ENCODE measurements around the gene EIPR1.
A peak's percentile ranks its signal among the peaks of the same experiment; 100 is the strongest.

Gene EIPR1

DNA sequence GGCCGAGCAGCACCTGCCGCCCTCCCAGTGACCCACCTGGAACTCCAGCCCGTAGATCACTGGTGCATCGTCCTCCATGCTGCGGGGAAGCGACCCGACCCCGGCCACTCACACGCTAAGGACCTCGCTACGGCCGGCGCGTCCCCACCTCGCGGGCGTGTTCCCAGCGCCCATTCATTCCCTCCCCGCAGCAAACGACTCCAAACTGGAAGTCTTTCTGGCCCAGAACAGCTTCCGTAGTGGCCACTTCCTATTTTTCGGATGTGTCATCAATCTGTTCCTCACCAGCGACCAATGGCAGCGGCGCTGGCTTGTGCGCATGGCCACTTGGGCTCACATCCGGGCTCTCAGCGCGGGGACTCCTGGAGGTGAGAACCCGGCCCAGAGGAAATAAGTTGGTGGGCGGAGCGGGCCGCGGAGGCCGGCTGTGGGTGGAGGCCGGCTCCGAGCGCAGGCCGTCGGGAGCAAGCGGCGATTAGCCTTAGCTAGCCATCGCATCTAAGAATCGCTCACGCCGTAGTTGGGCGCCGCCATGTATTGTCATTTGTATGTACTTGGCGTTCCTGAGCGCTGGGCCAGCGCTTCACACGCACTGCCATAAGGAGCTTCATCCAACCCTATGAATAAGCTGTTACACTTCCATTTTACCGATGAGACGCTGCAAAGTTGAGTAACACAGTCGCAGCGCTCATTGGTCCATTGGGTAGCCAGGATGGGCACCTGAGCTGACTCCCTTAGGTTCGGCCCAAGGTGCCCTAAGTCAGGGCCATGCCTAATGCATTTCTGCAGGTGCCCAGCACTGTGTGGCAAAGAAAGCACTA is at the start of gene EIPR1:
EIPR1 (minus strand) TSS at position 207 of the 821 bp plus-strand sequence; CDS start at position 78, 129 bp downstream.
- DNase-seq (ENCODE audit: low read depth in 2 of 2), result peak; percentile 87 to 89

DNA sequence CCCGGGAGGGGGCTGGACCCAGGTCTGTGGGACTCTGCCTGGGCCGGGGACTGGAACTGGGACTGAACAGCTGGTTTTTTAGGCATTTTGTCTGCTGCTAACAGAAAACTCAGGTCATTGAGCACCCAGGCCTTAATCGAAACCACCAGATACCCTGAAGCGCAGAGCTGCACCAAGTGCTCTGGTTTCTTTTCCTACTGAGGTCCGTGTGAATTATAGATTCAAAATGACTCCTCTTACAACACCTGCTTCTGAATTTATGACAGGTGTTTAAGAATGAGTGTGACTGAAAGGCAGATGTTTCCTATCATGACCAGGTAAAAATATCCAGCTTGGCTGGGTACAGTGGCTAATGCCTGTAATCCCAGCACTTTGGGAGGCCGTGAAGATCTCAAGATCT is 49.7 kb upstream of the EIPR1 start:
- no peak for DNase-seq (ENCODE audit: low read depth in 2 of 2)

DNA sequence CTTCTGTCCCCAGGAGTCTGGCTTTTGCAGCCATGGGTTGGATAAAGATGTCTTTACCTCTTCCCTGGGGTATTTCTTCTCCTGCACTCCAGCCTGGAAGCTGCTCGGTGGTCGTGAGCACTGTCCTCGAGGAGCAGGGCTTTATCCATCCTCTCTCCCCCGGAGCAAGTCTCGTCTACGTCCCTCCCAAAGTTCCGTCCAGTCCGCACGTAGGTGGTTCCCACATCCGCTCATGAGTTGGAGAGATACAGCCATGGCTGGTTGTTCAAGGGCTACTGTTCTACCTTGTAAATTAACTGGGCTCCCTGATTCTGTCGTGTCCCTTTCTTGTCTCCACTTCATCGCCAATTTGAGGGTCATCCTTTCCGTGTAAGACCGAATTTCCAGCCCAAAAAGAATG is 49.0 kb upstream of the EIPR1 start:
- no peak for DNase-seq (ENCODE audit: low read depth in 2 of 2)

DNA sequence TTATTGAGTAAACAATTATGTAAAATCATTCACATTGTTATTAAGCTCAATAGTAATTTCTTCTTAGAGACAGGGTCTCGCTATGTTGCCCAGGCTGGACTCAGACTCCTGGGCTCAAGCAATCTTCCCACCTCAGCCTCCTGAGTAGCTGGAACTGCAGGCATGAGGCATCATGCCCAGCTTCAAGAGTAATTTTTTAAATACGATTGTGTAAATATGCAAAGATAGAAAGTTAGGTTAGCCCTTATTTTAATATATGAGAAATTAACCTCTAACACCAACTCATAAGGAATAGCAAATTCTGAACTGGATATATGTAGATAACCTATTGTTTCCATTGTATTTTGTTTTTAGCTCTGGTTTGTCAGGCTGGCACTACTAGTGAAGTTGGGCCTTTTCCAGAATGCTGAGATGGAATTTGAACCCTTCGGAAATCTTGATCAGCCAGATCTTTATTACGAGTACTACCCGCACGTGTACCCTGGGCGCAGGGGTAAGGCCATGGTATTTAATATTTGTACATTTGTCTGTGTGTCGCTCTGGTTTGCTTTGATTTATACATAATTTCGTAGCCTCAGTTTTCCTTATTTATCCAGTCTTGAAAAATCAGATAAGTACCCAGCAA is 46.7 kb upstream of the EIPR1 start:
- no peak for DNase-seq (ENCODE audit: low read depth in 2 of 2)

DNA sequence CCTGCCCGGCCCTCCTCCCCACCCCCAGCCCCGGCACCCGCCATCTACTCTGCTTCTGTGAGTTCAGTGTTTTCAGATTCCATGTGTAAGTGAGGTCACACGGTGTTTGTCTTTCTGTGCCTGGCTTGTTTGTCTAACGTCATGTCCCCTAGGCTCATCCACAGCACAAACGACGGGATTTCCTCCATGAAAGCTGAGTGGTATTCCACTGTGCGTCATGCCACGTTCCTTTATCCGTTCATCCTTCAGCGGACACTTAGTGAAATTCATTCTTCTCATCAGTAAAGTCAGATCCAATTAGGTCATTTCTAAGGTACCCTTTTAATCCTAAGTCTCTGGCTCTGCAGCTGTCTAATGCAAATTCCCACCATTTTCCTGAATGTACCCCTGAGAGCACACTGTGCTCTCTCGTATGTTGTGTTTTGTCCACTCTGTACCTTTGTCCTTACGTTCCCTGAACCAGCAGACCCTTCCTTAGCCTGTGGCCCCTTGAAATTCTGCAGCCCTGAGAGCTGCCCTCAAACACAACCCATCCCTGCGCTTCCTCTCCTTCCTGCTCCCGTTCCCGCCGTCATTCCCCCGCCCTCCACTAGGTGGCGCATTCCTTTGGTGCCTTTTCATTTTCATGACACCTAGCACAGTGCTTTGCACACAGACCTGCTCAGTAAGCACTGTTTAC is 46.0 kb upstream of the EIPR1 start:
- peak; percentile 73 to 76 for DNase-seq (ENCODE audit: low read depth in 2 of 2)

DNA sequence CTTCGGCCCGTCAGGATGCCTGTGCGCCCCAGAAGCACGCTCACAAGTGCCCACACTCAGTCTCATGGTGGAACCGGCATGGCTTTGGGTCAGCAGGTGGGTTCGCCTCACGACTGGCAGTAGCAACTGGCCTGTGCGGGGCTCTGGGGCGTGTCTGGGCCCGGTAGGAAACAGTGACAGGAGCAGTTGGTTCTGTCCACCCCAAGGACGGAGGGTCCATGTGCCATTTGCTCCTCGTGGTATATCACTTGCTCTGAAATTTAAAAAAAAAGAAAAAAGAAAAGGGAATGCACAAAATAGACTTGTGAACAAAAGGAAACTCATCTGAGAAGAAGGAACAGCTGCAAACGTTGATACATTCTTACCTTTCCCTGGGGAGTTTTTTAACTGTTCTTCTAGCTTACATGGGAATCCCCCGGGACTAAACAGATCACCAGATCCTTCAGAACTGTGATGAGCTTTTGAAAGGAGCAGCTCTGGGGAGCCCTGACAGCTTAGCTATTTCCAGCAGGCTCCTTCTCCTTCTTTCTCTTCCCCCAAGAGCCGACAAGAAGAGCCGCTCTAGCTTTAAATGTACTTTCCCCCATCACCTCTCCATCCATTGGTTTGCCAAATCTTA is 44.7 kb upstream of the EIPR1 start:
- DNase-seq (ENCODE audit: low read depth in 2 of 2), result no peak

DNA sequence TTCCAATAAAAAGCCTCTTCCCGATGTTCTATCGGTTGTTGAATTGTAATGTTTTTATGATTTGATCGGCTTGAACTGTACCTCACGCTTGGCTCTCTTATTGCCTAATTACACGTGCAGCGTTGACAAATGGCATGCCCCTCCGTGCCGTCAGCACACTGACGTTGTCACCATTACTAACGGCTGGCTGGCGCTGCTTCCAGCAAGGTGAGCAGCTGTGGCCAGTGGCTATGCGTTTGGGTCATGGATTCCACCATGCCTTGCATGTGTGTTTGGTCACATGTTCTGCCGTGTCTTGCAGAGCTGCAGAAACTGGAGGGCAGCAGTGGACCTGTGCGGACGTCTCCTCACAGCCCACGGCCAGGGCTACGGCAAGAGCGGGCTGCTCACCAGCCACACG is 44.0 kb upstream of the EIPR1 start:
- DNase-seq (ENCODE audit: low read depth in 2 of 2), result no peak

DNA sequence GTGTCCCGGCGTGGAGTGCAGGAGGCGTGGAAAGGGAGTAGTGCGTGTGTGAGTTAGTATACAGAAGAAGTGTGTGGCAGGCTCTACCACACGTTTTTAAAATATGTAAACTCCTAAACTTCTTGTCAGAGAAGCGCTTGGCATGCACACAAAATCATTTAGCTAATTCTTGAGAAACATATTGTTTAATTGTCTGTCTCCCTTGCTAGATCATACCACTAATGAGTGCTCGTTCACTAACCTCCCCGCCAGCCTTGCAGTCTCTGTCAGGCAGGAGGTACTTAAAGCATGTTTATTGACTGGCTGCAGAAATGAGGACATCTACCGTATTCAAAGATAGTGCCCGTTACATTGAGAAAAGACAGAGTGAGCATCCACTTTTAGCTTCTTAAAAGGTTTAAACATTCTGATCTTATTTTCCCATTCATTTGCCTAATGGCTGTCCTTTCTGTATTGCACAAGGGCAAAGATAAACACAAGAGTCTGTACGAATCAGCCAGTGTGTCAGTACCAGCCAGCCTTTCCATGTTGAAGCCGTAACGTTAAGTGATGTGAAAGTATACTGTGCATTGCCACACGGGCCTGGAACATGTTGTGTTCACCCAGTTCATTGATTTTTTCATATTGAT is 43.3 kb upstream of the EIPR1 start:
- DNase-seq (ENCODE audit: low read depth in 2 of 2), result no peak

DNA sequence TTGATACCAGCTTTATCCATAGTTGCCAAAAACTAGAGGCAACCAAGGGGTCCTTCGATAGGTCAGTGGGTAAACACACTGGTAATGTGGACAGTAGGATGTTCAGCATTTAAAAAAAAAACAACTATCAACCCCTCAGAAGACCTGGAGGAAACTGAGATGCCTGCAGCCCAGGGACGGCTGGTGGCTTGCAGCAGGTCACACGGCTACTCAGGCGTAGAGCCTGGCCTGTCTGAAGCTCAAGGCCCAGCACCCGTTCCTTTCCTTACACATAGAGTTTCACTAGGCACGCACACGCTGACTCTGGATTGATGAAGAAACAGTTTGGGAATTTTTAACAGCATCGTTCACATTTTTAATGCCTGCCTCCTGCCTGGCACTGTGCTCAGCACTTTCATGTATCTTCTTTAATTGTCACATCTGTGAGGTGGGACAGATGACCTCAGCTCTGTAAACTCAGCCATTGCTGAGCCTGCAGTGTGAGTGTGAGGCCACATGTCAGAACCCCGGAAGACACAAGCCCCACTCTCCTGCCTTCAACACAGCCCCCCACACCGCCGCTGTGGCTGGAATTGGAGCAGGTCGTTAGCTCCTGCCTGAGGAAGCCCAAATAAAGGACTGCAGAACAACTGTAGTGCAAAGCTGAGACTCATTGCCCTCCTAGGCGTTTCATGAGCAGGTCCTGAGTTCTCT is 42.6 kb upstream of the EIPR1 start:
- no peak for DNase-seq (ENCODE audit: low read depth in 2 of 2)

DNA sequence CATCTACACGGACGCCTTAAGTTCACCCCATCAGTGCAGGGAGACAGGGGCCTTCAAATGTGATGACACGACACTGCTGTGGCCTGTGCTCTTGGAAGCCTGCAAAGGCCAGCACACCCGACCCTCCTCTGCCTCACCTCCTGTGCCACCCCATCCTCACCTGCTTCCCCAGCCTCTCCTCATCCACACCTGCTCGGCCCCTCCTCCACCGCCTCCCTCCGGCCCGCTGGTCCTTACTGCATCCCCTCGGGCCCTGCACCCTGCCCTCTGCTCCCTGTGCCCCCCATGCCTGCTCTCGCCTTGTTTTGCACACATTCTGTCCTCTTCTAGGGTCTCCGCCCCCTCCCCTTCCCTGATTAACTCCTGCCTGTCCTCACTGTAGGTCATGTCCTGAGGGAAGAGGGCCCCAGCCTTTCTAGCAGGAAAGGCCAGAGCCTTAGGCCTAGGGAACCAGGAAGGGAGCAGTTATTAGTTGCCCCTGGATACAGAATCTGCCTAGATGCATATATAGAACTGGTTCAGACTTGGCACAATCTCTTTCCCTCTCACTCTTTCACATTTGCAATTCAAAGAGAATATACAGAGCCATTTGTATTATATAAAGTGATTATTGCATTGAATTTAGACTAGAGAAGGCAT is 41.3 kb upstream of the EIPR1 start:
- no peak for DNase-seq (ENCODE audit: low read depth in 2 of 2)

DNA sequence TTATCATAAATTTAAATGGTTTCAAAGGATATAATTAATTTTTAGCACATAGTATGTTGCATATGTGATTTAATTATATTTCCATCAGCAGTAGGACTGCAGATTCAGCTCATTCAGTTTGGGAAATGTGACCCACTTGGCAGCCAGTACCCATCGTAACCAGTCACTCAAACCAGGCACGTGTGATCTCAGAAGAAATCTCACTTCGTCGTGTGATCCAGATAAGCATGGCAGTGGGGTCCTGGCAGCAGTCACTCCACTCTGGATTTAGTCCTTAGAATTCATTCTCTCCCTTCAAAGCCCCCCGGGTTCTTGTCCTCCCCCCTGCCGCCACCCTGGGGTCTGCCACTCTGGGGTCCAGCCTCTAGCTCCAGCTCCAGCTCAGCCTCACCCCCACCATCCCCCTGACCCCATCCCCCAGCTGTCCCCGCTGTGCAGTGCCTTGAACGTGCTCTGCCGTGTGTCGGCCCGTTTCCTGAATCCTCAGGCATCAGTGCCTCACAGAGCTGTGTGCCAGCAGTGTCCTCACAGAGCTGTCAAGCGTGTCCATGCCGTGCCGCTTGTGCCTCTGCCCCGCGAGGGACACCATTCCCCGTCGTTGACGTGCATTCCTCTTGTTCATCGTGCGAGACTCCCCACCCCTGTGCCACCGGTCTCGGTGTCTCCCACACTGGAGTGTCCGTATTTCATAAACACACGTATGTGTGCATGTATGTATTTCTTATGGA is 36.7 kb upstream of the EIPR1 start:
- DNase-seq (ENCODE audit: low read depth in 2 of 2), result no peak

DNA sequence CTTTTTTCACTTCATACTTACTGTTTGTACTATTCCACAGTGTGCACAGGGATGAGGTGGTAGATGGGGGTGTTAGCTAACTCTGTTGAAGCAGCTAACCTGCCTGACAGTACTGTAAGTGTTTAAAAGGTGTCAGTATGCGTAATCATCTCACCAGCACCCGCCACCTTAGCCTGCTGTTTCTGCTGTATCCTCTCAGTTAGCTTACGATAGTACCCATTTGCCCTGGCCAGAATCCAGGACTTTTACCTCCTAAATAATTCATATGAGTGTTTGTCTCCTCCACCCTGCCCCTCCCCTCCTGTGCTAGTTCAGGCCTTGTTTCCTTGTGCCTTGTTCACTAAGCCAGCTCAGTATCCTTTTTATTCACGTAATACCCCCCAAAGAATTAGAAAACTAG is 36.1 kb upstream of the EIPR1 start:
- no peak for DNase-seq (ENCODE audit: low read depth in 2 of 2)

DNA sequence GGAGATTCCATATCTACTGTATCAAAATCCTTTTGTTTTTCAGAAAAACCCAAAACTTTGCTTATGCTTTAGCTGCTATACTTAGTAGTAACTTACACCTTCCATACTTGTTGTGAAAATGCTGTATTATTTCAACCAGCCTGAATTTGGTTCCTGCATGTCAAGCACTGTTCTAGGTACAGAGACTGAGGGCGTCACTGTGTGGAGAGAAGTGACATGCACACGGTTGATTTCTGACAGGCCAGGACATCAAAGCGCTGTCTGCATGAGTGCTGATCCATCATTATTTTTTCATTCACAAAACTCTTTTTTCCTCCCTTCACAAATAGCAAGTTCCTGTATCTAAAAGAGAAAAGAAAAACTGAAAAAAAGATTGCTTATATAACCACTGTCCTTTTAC is 33.5 kb upstream of the EIPR1 start:
- no peak for DNase-seq (ENCODE audit: low read depth in 2 of 2)

DNA sequence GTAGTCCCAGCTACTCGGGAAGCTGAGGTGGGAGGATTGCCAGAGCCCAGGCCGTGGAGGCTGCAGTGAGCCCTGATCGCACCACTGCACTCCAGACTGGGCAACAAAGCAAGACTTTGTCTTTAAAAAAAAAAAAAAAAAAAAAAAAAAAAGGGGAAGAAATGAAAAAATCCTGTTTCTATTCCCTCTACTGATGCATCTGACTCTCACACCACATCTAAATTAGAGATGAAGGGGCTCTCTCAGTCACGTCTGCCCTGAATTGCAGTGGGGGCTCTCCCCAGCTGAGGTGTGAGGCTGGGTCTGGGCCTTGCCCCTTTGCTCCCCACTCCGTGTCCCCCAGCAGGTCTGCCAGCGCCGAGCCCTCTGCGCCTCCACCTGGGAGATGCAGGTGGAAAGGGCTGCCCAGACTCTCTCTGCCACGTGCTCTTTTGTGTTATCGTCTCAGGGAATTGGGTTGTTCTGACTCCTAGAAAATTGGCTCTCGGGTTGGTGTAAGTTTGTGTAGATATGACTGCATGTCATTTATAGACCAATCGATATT is 32.1 kb upstream of the EIPR1 start:
- DNase-seq (ENCODE audit: low read depth in 2 of 2), result no peak

DNA sequence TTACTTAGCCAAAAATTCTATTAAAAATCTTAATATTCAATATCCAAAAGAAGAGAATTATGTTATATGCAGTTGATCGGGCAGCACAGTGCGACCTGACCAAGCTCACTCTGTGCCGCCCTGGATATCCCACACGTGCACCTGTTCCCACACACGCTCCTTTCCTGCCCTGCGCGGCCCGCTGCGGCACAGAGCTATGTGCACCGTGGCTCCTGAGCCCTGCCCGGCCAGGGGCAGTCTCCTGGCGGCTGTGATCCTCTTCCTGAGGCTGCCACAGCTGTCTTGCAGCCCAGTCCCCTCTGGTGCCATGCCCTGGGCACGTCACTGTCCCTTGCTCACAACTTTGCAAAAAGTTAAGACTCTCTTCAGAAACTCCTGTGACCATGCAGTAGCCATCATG is 31.2 kb upstream of the EIPR1 start:
- no peak for DNase-seq (ENCODE audit: low read depth in 2 of 2)

DNA sequence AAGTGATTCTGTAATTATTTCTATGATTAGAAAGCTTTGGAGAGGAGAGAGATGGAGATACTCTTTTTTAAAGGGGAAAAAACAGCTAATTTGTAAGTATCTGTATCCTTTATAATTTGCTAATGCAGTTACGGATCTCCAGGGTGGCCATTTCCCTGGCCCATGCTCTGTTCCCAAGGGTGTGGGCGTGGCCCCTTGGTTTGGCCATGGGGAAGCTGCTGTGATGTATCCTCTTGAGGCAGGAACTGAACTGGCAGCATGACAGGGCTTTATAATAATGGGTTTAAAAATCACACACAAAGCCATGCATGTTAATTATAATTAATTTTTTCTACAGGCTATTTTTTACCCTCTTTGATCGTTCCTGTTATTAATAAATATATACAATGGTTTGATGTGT is 28.9 kb upstream of the EIPR1 start:
- DNase-seq (ENCODE audit: low read depth in 2 of 2), result no peak

DNA sequence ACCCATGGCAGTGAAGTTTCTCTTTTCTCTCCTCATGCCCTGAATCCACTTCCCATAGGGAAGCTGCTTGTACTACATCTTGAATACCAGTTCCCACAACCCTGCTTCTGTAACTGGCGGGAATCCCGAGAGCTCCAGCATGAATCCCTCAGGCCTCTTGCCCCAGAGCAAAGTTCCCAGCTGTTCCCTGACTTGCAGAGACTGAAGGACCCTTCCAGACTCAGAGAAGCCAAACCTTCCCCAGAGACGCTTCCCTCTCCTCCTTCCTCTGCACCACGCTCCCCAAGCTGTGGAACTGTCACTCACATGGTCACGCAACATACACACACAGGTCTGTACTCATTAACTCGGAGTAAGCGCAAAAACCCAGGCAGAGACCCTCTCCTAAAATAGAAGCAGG is 28.3 kb upstream of the EIPR1 start:
- no peak for DNase-seq (ENCODE audit: low read depth in 2 of 2)

DNA sequence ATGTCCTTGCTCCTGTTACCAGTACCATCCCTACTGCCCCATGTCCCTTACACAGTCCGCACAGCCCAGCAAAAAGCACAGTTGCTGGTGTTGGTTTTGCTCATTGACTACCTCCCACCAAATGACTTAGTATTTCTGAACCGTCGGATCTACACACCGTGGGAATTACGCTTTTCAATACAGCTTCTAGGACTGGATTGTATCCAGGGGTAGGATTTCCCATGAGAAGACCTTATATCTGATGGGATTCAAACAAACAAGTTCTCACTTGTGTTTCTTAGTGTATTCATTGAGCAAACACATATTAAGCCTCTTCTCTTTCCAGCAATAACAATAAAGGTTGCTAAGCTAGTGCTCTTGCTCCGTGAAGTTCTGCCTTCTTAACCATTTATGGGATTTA is 27.7 kb upstream of the EIPR1 start:
- no peak for DNase-seq (ENCODE audit: low read depth in 2 of 2)

DNA sequence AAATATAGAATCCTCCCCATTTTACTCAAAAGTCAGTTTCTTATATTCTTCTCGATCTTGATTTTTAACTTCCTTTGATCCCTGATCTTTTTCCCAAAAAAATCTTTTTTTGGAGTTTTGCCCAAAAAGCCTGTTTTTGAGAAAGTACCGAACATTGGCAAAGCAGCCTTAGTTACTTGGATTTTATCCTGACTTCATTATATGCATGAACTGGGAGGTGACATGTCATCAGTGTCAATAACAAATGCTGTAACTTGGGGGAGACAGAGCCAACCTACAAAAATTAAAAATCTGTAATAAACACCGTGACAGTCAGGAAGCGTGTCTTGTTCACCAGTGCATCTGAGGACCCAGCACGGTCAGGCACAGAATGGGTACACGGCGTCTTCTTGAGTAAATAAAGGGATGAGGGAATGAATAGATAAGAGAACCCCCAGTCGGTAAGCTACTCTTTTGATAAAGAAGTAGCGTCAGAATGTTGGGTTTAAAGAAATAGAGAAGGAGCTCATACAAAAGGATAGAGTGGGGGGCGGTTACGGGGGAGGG is 26.8 kb upstream of the EIPR1 start:
- DNase-seq (ENCODE audit: low read depth in 2 of 2), result no peak

All from stimulated activated CD4-positive, alpha-beta T cell treated with anti-CD3 and anti-CD28 coated beads, Interleukin-1b, Interleukin-23, amount 100 ng/mL, for 4 hours (primary cell).